G401.6 (cell line): ENCODE measurements around the gene ATF7IP2.
"Not testable (repeated sequence)": the region's sequence is repeated elsewhere in the genome, so short reads cannot be mapped to it uniquely, and the experiment has no call there.

Experiments
- FAIRE-seq: peaks from 2 replicates; lab custom pipeline; 2012; peaks lifted over from hg19 to GRCh38; lab: Jason Lieb, UNC

ATF7IP2 gene, protein sequence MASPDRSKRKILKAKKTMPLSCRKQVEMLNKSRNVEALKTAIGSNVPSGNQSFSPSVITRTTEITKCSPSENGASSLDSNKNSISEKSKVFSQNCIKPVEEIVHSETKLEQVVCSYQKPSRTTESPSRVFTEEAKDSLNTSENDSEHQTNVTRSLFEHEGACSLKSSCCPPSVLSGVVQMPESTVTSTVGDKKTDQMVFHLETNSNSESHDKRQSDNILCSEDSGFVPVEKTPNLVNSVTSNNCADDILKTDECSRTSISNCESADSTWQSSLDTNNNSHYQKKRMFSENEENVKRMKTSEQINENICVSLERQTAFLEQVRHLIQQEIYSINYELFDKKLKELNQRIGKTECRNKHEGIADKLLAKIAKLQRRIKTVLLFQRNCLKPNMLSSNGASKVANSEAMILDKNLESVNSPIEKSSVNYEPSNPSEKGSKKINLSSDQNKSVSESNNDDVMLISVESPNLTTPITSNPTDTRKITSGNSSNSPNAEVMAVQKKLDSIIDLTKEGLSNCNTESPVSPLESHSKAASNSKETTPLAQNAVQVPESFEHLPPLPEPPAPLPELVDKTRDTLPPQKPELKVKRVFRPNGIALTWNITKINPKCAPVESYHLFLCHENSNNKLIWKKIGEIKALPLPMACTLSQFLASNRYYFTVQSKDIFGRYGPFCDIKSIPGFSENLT

DNA sequence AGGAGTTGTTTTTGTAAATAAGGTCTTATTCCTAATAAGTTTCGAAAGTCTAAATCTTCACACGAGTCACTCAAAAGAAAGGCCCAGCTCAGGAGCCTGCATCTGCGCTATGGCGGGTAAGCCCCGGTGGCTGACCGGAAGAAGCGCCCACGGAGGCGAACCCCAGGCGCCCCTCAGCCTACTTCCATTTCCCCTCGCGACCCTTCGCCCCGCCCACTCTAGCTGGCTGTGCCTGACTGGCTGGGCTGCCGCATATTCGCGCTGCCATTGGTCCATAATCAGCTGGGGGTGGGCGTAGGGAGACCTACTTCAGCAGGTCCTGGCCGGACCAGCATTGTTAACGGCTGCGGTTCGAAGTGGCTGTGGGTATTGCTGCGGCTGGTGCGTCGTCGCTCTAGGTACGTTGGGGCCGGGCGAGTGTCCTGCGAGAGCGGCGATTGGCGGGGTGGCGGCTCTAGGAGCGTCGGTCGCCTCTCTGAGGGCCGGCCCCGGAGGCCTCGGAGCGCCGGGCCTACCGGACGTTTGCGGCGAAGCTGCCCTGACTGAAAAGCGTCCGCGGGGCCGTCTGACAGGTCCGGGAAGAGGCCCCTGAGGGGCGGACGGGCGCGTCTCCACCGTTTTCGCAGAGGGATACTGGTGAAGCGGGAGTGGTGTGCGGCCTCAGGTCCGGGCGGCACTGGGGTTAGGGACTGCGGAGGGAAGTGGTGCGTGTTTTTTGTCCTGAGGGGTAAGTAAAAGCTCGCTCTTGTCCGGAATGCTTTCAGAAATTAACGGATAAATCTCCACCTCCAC is at the start of gene ATF7IP2:
Gene ATF7IP2 (plus strand): TSS at position 337 of the 792 bp plus-strand sequence. CDS start 44,560 bp downstream, outside the sequence.
- peak; percentile 11 for FAIRE-seq

GRCh38 chr16:10338426-10338825 is 47.4 kb upstream of the ATF7IP2 start:
- FAIRE-seq: no peak

GRCh38 chr16:10339777-10340732 is 45.8 kb upstream of the ATF7IP2 start:
- FAIRE-seq: no peak

DNA sequence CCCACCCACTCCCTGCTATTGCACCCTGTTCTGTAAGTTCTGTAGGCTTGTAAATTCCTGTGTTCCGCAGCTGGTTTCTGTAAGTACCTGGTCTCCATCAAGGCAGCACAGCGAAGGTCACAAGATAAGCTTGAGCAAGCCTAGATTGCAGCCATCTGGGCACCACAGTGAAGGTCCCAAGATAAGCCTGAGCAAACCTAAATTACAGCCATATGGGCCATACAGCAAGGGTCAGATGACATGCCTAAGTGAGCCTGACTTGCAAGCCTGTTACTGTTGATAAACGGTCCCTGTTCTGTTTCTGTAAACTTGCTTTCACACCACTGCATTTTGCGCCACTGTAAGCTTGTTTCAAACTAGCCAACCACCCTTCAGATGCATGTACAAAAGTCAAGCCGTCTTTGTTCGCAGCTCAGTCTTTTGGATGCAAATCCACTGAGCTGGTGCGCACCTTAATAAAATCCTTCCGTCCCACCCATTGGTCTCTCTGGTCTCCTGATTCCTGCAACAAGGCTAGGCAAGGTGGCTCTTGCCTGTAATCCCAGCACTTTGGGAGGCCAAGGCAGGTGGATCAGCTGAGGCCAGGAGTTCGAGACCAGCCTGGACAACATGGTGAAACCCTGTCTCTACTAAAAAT is 42.6 kb upstream of the ATF7IP2 start:
- no peak for FAIRE-seq

- FAIRE-seq: not testable (repeated sequence)
Observed at GRCh38 chr16:10344699-10345098, 41.2 kb upstream of the ATF7IP2 start.

GRCh38 chr16:10345629-10346028 is 40.2 kb upstream of the ATF7IP2 start:
- FAIRE-seq: no peak

DNA sequence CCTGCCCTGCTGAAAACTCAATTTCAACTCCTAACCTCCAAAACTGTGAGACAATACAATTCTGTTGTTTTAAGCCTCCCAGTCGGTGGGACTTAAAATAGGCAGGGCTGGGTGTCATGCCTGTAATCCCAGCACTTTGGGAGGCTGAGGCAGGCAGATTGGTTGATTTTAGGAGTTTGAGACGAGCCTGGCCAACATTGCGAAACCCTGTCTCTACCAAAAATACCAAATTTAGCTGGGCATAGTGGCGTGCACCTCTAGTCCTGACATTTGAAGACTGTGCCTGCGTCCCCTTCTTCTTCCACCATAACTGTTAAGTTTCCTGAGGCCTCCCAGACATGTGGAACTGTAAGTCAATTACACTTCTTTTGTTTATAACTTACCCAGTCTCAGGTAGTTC is 36.0 kb upstream of the ATF7IP2 start:
- no peak for FAIRE-seq

DNA sequence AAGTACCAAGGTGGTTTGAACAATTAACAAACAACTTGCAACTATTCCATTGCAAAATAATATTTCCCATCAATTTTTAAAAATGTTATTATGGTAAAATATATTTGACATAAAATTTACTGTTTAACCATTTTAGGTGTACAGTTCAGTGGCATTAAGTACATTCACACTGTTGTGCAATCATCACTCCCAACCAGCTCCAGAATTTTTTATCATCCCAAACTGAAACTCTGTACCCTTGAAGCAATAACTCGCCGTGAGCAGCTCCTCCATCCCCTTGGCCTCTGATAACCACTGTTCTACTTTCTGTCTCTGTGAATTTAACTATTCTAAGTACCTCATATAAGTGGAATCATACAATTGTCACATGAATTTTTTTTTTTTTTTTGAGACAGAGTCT is 33.6 kb upstream of the ATF7IP2 start:
- no peak for FAIRE-seq

DNA sequence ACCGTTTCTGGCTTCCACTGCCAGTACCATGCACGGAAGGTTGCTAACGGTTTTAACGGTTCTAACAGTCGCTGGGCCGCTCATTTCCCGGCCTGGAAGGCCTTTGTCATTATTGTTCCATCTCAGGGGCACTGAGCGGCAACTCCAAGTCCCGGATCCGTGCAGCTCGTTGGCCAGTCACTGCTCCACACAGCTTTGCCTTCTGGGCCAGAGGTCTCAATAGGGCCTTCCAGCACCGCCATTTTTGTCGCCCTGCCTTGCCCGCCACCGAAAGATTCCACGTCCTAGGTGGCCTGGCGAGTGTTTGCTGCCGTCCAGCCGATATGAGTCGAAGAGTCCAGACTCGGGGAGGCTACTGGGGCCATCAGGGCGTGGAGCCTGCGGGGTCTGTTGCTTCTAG is 30.3 kb upstream of the ATF7IP2 start:
- no peak for FAIRE-seq

DNA sequence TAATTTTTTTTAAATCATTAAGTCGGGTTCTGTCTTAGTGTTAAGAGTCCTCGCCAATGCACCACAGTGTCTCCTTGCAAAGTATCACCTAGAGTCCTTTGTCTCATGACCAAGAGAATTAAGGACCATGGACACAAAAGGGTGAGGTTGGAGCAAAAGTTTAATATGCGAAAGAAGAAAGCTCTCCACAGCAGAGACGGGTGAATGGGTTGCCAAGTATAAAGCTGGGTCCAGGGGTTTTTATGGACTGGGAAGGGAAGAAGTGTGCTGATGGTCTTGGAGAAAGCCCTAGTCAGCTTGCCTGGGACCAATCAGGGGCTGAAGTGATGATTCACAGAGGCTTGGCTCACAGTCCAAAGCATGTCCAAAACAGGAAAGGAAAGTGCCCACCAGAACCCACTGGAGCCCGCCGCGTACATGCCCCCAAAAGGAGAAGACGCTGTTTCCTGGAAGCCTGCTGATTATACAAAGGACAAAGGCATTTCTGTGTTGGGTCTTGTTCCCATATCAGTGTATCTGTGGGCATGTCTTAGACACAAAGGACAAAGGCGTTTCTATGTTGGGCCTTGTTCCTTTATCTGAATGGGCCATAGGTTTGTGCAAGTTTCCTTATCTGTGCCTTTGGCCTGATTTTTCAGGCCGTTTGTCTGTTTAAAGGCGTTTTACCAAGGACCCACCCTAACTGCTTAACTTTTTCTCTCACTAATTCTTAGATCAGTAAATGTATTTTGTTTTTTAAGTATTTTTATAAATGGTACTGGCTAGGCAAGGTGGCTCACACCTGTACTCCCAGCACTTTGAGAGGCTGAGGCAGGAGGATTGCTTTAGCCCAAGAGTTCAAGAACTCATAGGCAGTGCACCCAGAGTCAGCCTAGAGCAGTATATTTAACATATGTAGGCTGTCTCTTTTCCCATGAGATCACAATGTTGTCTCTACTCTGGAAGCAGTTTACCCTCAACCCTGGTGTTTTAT is 28.7 kb upstream of the ATF7IP2 start:
- FAIRE-seq: no peak

DNA sequence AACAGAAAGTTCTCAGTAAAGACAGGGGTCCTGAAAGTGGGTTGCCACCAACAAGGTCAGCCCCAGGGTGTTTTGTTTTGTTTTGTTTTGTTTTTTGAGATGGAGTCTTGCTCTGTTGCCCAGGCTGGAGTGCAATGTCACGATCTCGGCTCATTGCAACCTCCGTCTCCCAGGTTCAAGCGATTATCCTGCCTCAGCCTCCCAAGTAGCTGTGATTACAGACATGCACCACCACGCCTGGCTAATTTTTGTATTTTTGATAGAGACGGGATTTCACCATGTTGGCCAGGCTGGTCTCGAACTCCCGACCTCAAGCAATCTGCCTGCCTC is 24.1 kb upstream of the ATF7IP2 start:
- not testable (repeated sequence) for FAIRE-seq

- FAIRE-seq: no peak
Observed at GRCh38 chr16:10362077-10362863, 23.6 kb upstream of the ATF7IP2 start.

DNA sequence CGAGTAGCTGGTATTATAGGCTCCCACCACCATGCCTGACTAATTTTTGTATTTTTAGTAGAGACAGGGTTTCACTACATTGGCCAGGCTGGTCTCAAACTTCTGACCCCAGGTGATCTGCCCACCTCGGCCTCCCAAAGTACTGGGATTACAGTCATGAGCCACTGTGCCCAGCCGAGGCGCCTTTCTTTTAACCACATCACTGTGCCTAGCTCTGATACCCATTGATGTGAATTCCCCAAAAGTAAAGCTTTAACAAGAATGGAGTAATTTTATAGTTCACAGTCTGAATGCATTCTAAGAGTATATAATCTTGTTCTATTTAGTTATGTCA is 23.0 kb upstream of the ATF7IP2 start:
- not testable (repeated sequence) for FAIRE-seq

DNA sequence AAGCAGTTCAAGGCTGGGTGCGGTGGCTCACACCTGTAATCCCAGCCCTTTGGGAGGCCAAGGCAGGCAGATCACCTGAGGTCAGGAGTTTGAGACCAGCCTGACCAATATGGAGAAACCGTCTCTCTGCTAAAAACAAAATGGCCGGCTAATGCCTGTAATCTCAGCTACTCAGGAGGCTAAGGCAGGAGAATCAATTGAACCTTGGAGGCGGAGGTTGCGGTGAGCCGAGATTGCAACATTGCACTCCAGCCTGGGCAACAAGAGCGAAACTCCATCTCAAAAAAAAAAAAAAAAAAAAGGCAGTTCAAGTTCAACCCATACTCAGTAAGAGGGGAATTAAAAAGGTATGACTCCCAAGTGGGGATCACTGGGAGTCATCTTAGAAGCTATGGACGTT is 19.2 kb upstream of the ATF7IP2 start:
- not testable (repeated sequence) for FAIRE-seq

GRCh38 chr16:10367616-10368188 is 18.2 kb upstream of the ATF7IP2 start:
- FAIRE-seq: no peak

DNA sequence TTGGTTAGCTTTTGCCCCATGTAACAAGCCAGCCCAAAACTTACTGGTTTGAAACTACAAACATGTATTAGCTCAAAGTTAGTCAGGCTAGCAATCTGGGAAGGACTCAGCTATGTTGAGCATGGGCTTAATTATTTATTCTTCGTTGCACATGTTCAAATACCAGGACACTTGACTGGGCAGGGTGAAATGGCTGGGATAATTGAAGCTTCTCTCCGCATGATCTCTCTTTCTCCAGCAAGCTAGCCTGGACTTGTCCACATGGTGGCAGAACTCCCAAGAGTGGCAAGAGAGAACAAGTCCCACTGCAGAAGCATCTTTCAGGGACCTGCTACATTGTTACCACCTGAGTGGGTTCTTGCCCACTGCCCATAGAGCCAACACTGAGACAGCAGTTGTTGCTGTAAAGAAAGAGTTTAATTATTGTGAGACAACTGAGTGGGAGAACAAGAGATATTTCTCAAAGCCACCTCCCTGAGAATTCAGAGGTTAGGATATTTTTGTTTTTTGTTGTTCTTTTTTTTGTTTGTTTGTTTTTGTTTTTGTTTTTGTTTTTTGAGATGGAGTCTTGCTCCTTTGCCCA is 16.8 kb upstream of the ATF7IP2 start:
- no peak for FAIRE-seq

DNA sequence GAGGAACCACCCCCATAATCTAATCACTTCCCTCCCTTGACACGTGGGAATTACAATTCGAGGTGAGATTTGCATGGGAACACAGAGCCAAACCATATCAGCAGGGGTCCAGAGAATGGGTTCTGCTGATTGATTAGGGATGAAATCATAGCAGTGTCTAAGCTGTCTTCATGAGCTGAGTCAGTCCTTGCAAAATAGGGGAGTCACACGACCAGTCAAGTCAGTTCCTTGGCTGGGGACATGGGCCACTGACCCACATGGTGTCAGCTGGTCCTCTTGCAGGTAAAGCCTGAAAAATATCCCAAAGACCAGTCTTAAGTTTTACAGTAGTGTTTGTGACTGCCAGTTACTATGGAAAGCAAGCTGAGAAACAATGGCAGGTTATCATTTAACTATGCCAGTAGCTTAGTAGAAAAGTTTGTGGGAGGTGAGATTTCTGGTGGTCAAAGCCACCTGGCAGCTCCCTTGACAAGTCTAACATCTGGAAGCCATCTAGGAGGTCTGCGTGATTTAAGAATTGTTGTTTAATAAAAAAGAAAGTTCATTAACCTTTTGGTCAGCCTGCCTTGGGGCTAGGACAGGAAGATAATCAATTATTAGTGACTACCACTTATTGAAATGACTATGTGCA is 15.7 kb upstream of the ATF7IP2 start:
- no peak for FAIRE-seq

DNA sequence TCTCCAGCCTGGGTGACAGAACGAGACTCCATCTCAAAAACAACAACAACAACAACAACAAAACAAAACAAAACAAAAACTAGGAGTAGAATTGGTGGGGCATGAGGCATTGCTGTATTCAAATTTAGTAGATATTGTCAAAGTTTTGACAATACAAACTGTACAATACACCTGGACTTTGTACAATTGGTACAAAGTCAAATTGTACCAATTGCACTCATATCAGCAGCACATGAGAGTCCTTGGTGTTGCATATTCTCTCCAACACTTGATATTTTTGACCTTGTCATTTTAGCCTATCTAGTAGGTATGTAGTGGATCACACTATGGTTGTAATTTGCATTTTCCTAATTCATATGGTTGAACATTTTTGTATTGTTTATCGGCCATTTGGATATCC is 14.3 kb upstream of the ATF7IP2 start:
- no peak for FAIRE-seq
